Measurements from ENCODE around the gene TINAG. TPM values are rescaled to one million over a fixed set of nuclear protein-coding genes. Genes with fewer than 3 reads are reported as not detected.

Gene TINAG
- total and polyA plus RNA-seq, 10 of the 15 experiments (the other 5 are each of a cell fraction or from before 2014, with no cell fraction given): 0.26 to 7.7 (median 0.95) TPM

DNA sequence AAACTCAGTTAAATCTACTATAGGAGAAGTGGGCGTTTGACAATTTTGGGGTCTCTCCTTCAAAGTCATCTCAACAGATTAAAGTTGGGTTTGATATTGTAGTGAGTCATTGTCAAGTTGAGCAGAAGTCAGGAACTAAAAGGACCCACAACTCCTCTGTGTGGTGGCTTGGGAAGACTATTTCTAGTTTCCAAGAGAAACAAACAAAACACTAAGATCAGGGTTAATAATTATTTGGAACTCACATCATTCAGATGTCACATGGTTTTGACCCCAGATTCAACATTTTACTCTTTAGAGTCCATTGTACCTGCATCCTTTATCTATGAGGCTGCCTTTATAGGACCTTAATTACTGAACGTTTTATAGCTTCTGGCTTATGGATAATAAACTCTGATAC, 45.3 kb upstream of the TINAG start (continued):
- TF ChIP-seq, protein P1, sequence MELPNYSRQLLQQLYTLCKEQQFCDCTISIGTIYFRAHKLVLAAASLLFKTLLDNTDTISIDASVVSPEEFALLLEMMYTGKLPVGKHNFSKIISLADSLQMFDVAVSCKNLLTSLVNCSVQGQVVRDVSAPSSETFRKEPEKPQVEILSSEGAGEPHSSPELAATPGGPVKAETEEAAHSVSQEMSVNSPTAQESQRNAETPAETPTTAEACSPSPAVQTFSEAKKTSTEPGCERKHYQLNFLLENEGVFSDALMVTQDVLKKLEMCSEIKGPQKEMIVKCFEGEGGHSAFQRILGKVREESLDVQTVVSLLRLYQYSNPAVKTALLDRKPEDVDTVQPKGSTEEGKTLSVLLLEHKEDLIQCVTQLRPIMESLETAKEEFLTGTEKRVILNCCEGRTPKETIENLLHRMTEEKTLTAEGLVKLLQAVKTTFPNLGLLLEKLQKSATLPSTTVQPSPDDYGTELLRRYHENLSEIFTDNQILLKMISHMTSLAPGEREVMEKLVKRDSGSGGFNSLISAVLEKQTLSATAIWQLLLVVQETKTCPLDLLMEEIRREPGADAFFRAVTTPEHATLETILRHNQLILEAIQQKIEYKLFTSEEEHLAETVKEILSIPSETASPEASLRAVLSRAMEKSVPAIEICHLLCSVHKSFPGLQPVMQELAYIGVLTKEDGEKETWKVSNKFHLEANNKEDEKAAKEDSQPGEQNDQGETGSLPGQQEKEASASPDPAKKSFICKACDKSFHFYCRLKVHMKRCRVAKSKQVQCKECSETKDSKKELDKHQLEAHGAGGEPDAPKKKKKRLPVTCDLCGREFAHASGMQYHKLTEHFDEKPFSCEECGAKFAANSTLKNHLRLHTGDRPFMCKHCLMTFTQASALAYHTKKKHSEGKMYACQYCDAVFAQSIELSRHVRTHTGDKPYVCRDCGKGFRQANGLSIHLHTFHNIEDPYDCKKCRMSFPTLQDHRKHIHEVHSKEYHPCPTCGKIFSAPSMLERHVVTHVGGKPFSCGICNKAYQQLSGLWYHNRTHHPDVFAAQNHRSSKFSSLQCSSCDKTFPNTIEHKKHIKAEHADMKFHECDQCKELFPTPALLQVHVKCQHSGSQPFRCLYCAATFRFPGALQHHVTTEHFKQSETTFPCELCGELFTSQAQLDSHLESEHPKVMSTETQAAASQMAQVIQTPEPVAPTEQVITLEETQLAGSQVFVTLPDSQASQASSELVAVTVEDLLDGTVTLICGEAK (IDR thresholded peaks at IDR 0.05; ENCODE audit: borderline replicate concordance): no peak
- TF ChIP-seq JUNB (IDR thresholded peaks at IDR 0.05): no peak
- TF ChIP-seq TCF12 (IDR thresholded peaks at IDR 0.05; ENCODE audit: low read depth, low read length): no peak
- TF ChIP-seq EGR1 (IDR thresholded peaks at IDR 0.05; ENCODE audit: borderline replicate concordance in 1 of 2, low read depth in 2 of 2, low read length in 2 of 2): no peak

DNA sequence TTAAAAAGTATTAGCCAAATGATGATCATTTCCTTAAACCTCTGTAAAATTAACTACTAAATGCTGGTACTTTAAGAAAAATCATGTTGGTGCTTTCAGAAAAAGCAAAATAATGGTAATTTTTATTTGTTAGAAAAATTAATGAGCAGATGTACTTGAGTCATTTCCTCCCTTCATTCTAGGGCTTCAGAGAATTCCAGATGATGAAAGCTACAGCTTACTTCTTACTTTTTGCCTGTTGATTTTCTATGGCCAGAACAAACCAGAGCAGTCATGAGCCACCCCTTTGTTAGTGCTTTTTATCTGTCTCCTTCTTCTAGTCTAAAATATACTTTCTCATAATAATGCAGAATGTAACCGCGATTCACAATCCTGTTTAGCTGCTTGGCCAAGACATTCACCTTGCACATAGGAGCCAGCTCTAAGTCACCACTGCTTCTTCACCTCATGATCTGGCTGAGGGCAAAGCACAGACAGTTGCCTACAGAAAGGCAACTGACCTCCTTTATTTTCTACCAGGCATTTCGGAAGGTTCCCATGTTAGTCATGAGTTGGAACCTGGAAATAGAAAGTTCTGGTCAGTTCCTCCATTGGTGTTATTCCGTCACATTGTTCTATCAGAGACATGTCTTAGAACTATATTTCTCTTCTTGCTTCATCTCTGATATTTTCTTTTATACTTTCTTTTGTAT, 43.5 kb upstream of the TINAG start:
- Histone ChIP-seq H4K20me1 (ENCODE audit: control insufficient read depth, insufficient read depth) (no peaks in the 10 kb centered on the region), H3K4me1 (ENCODE audit: control insufficient read depth, insufficient read depth, low read length) (no peaks in the 10 kb centered on the region), H3K9ac (ENCODE audit: control insufficient read depth, insufficient read depth, low read length) (no peak overlapping the region), H3K4me3 (no peak overlapping the region), H3K9me3 (replicated peaks; ENCODE audit: control insufficient read depth, insufficient read depth, low read length) (no peaks in the 10 kb centered on the region), H2AFZ (ENCODE audit: control insufficient read depth, low read depth, low read length) (no peak overlapping the region), H3K27ac (ENCODE audit: control insufficient read depth, insufficient read depth) (no peak overlapping the region), H3K79me2 (ENCODE audit: control insufficient read depth, insufficient read depth, low read length) (no peaks in the 10 kb centered on the region), H3K4me2 (ENCODE audit: control insufficient read depth, insufficient read depth) (no peak overlapping the region), H3K27me3 (replicated peaks in 1 of 2; ENCODE audit: control insufficient read depth in 2 of 2, insufficient read depth in 2 of 2, low read length in 1 of 2) (no peaks in the 10 kb centered on the region), H3K36me3 (ENCODE audit: control insufficient read depth in 2 of 2, insufficient read depth in 2 of 2, low read length in 1 of 2) (no peaks in the 10 kb centered on the region)
- CTCF ChIA-PET: interaction anchor here (0.5 to 1.5 kb wide), 5 partner anchors 8 to 279 kb away, joined by 3 to 8 read pairs (median 3); no protein-coding TSS in a partner anchor
- in situ Hi-C loops (cut with MboI): loop anchor here (10.0 kb wide), 1 partner anchor 280 kb away; no protein-coding TSS in a partner anchor
- BruUV-seq (replicated peaks): no TSS peak
- FAIRE-seq: no peak
- POLR2A ChIA-PET: interaction anchor here (0.5 kb wide), 1 partner anchor 707 kb away, joined by 5 read pairs; no protein-coding TSS in a partner anchor
- no peak for DNase-seq (ENCODE audit: low read depth, low spot score)
- TF ChIP-seq WRNIP1 (IDR thresholded peaks at IDR 0.05; ENCODE audit: borderline replicate concordance, low read depth, low read length): no peak
- no peak for TF ChIP-seq SUZ12 (IDR thresholded peaks at IDR 0.05; ENCODE audit: unreplicated experiment)
- no peak for TF ChIP-seq FOXK2 (IDR thresholded peaks at IDR 0.05)
- TF ChIP-seq CBX3 (IDR thresholded peaks at IDR 0.05; ENCODE audit: borderline replicate concordance, low read depth): no peak
- TF ChIP-seq, protein P2, sequence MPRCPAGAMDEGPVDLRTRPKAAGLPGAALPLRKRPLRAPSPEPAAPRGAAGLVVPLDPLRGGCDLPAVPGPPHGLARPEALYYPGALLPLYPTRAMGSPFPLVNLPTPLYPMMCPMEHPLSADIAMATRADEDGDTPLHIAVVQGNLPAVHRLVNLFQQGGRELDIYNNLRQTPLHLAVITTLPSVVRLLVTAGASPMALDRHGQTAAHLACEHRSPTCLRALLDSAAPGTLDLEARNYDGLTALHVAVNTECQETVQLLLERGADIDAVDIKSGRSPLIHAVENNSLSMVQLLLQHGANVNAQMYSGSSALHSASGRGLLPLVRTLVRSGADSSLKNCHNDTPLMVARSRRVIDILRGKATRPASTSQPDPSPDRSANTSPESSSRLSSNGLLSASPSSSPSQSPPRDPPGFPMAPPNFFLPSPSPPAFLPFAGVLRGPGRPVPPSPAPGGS (IDR thresholded peaks at IDR 0.05; ENCODE audit: borderline replicate concordance, insufficient read depth, low read depth, low read length, poor library complexity, severe bottlenecking): no peak
- TF ChIP-seq ATF7 (IDR thresholded peaks at IDR 0.05; ENCODE audit: low read depth): no peak
- no peak for TF ChIP-seq FOXM1 (IDR thresholded peaks at IDR 0.05; ENCODE audit: low read depth, low read length)
- no peak for TF ChIP-seq ATF2 (IDR thresholded peaks at IDR 0.05; ENCODE audit: low read length)
- no peak for TF ChIP-seq CREB1 (IDR thresholded peaks at IDR 0.05; ENCODE audit: low read depth)
- SMC1A ChIA-PET (ENCODE audit: uncharacterized antibody, unreplicated experiment): interaction anchor here (0.6 to 1.5 kb wide), 2 partner anchors 20 to 1241 kb away, joined by 3 to 5 read pairs; no protein-coding TSS in a partner anchor
- WGBS (ENCODE audit: insufficient coverage, insufficient replicate concordance, low lambda C conversion rate, missing lambda C conversion rate): 45% methylated on average over 4 of the region's 4 CpGs
- ATAC-seq: no peak
- intact Hi-C loops (cut with micrococcal nuclease; ENCODE audit: unreplicated experiment): no loop called here
- RAD21 ChIA-PET (ENCODE audit: unreplicated experiment): interaction anchor here (1.6 kb wide), 1 partner anchor 19 kb away, joined by 4 read pairs; no protein-coding TSS in a partner anchor
